HG02610 (cell line): ENCODE measurements around the gene KRTAP4-5.
"Not testable (repeated sequence)": the region's sequence is repeated elsewhere in the genome, so short reads cannot be mapped to it uniquely, and the experiment has no call there.

Source experiments
- ATAC-seq: cut with Tn5 transposase; IDR thresholded peaks from one replicate; pipeline ENCODE4 v1.9.1; 2021; ENCODE audit warnings: mild to moderate bottlenecking, moderate library complexity; ENCODE audit not compliant: unreplicated experiment

KRTAP4-5 gene

DNA sequence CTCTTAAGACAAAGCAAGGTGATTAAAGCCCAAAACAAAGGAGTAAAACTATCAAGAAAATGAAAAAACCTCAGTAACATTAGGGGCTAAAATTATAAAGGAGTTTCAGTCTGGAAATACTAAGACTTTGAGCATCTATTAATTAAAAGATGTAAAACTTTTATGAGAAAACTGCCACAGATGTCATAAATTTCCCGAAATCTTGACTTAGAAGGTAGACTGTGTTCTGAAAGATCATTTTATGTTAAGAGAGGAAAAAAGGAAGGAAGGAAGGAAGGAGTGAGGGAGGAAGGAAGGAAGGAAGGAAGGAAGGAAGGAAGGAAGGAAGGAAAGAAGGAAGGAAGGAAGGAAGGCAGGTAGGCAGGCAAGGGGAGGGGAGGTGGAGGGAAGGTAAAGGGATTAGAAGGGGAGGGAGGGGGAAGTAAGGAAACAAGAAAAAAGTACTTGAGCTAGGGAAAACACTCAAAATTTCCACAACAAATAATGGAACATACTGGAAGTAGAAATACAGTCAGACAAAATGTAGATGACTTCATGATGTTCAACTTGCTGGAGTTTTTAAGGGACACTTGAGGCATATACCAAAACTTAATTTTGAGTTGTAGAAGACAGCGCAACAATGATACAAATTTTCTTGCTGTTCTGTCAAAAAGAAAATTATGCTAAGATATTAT, 2.0 kb downstream of the KRTAP4-5 start:
- no peak for ATAC-seq

DNA sequence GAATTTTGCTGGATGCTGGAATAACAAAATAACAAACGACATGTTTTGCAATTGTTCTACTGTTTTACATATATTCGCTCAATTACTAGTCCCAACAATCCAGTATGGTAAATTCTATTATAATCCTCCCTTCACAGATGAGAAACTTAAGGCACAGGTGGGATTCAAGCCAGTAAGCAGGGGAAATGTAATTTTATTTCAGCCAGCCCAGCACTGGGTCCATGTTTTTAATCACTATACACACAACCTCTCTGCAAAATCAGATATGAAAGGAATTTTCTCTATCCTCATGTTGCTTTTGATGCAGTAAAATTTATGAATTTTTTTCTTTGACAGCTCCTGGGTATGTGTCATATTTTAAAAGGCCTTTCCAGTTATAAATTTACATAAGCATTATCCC, 4.4 kb downstream of the KRTAP4-5 start:
- no peak for ATAC-seq

DNA sequence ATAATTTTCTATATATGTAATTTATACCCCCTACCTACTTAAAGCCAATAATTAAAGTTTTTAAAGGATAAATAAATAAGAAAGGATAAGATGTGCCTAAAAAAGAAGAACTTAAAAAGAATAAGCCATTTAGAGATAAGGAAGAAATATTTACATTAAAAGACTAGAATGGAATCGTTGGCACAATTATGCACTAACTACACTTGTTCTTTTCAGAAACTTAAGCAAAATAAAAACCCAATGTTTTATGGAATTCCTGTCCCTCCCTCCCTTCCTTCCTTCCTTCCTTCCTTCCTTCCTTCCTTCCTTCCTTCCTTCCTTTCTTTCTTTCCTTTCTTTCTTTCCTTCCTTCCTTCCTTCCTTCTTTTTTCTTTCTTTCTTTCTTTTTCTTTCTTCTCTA, 4.8 kb downstream of the KRTAP4-5 start:
- ATAC-seq = no peak

DNA sequence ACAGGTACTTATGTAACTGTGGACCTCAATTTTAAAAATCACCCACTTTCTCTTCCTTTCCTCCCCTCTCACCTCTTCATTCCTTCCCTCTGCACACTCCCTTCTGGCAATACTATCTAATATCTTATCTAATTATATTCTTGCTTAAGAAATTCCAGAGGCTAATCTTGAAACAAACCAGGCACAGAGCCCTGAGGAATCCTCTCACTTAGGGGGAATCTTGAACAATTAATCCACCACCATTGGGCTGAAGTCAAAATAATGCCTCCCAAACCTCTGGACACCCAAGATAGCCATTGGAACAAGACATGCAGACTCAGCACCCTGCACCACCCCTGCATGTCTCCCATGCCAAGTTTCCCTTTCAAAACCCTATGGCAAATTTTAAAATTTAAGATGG, 8.3 kb downstream of the KRTAP4-5 start:
- no peak for ATAC-seq

DNA sequence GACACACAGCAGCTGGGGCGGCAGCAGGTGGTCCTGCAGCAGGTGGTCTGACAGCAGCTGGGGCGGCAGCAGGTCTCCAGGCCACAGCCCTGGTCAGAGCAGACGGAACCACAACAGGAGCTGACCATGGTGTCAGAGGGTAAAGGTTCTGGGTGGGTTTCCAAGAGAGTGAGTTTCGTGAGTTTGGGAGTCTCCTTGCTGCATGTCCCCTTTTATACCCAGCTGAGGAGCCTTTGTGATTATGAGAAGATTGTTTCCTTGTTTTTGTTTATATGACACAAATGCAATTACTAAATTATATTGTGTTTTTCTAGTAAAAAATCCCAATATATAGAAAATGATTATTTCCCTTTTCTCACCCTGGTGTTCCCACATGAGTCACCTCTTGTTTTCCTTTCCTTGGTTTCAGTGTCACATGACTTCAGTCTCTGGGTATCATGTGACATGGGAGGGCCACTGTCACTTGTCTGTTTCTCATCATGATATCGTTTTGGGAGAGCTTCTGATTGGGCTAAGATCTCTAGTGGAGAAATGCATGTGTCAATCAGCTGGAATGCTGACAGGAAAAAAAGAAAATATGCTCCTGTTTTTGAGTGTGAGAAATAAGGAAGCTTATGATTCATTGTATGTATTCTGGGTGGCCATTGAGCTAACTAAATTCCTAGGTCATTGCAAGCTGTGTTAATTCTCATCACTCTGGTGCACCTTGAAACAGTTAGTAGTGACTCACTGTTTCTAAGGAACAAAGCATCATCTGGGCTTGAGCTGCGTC, 9.1 kb downstream of the KRTAP4-5 start, which contains the start of gene KRTAP4-6:
KRTAP4-6 (minus strand) TSS at position 185 of the 772 bp plus-strand sequence; CDS start at position 128, 57 bp downstream.
- ATAC-seq = no peak

DNA sequence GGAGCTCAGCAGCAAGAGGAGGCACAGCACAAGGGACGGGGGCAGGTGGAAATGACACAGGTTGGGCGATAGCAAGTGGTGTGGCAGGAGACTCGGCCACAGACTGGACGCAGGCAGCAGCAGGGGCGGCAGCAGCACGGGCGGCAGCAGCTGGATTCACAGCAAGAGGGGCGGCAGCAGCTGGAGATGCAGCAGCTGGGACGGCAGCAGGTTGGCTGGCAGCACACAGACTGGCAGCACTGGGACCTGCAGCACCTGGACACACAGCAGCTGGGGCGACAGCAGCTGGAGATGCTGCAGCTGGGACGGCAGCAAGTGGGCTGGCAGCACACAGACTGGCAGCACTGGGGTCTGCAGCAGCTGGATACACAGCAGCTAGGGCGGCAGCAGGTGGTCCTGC, 9.8 kb downstream of the KRTAP4-5 start:
- ATAC-seq = not testable (repeated sequence)

DNA sequence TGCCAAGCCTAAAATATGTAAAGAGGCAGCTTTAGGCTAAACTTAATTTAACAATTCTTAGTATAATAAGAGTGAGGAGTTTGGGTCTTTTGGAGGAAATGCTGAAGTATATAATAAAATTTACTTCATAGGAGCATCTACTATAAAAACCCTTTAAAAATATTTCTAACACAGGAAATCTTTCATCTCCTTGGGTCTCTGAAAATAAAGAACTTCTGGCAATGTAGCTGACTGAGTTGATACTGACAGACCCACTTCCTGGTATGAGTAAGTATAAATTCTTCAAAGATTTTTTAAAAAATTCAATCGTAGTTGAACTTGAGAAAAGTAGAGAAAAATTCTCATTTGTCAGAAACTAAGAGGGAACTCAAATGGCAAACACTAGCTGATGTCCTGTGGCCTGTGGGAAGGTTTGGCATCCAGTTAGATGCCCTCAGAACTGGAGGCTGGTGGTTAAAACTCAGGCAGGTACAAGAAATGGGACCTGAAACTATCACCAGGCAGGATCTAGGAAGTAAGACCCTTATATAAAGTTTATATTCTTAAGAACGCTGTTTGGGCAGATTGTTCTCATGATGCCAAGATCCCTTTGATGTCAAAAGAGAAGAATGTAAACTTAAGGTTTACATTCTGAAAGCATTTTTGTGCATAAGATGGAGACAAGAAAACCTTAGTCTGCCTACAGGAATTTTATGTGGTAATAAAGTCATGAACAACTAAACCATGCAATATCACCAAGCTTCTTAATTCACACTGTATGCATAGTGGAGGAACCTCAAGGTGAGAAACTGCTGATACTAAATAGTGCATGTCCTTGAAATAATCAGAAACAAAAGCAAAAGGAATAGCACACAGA, 15.5 kb downstream of the KRTAP4-5 start:
- ATAC-seq = no peak

DNA sequence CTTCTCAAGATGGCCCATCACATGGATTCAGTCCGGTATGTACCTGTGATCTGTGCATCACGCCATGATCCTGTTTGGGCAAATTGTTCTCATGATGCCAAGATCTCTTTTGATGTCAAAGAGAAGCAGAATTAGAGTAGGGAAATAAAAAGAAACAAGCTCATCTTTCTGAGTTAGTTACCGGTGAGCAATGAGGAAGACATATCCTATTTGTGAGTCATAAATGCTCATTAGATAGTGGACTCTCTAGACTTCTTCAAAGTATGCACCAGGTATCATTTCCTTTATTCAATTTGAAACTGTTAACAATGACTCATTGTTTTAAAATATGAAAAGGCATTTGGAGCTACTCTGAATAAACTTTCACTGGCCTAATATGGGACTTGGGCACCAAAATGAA, 17.6 kb downstream of the KRTAP4-5 start:
- ATAC-seq = no peak

DNA sequence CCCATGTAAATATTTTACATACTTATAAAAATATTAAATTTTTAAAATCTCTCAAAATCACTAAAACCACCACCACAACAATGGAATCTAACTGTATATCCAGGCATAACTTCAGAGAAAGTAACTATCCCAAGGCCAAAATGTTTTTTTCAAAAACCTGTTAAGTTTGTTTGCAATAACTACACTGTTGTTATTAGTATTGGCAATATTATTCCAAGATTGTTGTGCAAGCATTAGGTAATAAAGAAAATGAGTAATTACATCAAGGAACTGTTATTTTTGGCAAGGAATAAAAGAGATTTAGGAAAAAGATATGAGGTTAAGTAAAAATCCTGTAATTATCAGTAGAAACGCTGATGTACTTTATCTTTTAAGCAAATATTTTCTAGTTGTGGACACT, 22.3 kb downstream of the KRTAP4-5 start:
- ATAC-seq = no peak

DNA sequence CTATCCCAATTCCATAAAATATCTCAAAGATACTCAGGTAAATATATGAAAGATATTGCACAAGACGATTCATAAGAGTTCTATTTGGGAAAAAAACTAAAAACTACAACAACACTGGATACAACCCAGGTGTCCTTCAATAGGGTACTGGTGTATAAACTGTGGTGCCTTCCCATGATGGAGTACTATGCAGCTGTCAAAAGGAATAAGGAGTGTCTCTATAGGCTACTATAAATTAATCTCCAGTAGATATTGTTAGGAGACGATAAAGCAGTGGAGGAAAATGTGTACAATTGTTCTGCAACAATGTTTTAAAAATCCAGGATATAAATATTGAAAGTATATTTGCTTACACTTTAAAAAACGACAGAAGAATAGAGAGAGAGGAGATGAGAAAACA, 23.2 kb downstream of the KRTAP4-5 start:
- ATAC-seq = no peak

DNA sequence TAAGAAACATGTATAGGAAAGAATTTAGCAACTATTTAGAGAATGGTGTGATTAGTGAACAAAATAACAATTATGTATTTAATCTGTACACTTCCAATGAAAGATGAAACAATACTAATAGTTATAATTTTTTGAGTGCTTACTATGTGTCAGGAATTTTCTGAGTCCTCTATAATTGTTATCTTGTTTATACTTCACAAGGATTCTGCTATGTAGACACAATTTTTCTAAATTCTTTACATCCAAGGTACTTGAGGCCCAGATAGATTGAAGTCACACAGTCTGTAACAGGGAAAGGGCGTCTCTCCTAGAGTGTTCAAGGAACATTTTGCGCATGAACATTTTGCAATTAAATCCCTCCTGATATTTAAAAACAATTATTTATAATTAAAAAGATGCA, 24.6 kb downstream of the KRTAP4-5 start:
- no peak for ATAC-seq

DNA sequence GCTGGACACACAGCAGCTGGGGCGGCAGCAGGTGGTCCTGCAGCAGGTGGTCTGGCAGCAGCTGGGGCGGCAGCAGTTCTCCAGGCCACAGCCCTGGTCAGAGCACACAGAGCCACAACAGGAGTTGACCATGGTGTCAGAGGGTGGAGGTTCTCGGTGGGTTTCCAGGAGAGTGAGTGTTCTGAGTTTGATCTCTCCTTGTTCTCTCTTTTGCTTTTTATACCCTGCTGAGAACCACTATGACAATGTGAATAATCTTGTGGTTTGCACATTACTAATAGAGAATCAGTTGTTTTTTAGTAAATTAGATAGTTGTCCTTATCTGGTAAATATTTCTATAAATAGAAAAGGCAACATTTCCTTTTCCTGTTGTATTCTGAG, 25.6 kb downstream of the KRTAP4-5 start, which contains the start of gene KRTAP4-12:
KRTAP4-12 (minus strand) TSS at position 192 of the 381 bp plus-strand sequence; CDS start at position 132, 60 bp downstream.
- not testable (repeated sequence) for ATAC-seq

DNA sequence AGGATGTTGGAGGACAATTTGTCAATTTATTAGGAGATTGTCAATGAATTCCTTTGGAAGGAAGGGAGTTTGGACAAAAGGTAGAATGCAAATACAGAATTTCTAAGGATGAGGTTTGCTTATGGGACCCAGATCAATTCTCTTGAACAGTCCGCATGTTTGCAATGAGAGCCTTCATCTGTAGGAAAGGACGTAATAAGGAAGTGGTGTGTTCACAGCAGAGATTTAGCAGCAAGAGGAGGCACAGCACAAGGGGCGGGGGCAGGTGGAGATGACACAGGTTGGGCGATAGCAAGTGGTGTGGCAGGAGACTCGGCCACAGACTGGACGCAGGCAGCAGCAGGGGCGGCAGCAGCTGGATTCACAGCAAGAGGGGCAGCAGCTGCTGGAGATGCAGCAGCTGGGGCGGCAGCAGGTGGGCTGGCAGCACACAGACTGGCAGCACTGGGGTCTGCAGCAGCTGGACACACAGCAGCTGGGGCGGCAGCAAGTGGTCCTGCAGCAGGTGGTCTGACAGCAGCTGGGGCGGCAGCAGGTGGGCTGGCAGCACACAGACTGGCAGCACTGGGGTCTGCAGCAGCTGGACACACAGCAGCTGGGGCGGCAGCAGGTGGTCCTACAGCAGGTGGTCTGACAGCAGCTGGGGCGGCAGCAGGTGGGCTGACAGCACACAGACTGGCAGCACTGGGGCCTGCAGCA, 26.2 kb downstream of the KRTAP4-5 start:
- ATAC-seq = not testable (repeated sequence)

DNA sequence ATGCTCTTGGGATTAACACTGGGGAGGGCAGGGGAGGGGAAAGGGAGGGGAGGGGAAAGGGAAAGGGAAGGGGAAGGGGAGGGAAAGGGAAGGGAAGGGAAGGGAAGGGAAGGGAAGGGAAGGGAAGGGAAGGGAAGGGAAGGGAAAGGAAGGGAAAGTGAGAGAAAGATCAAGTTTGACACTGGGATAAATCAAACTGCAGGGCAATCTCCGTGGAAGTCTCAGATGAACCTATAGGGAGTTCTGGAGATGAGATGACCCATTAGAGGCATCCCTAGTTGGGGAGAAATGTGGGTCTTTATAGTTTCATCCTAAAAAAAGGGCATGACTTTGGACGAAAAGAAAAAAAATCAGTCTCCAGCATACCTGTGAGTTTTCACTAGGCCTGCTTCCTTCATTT, 27.9 kb downstream of the KRTAP4-5 start:
- no peak for ATAC-seq

DNA sequence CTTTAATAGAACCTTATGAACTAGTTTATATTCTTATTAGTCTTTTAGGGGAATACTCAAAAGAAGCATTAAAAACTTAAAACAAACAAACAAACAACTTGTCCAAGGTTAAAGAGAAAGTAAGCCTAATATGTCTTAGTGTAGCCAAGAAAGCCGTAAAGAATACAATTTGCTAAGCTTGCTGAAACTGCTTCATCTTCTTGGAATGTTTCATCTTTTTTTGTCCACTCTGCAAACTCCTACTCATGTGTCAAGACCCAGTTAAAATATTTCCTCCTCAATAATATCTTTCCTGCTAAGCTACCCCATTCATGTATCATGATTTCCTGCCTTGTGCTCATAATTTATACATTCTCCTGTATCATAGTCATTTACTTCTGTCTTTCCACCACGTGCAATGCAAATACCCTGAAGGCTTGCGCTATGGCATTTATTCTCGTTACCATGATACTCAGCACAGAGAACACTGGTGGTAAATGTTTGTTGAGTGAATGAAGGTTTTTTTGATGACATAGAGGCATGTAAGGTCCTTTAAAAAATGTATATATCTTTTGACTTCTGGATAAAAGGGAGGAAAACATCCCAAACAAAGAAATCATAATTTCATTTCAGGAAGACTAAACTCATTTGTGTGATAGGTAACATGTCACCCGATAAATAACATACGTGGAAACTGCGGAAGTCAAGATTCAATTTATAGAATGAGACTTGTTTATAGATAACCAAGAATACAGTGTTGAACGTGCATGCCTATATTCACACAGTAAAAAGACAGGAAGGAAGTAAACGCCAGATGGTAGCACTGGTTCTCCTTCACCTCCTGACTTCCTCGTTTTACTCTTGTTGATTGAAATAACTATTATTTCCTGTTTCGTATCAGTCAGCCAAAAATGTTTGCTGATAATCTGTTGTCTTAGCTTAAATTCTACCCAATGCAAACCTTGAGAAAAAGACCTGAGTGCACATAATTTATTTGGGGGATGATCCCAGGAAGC, 29.6 kb downstream of the KRTAP4-5 start:
- ATAC-seq = not testable (repeated sequence)

DNA sequence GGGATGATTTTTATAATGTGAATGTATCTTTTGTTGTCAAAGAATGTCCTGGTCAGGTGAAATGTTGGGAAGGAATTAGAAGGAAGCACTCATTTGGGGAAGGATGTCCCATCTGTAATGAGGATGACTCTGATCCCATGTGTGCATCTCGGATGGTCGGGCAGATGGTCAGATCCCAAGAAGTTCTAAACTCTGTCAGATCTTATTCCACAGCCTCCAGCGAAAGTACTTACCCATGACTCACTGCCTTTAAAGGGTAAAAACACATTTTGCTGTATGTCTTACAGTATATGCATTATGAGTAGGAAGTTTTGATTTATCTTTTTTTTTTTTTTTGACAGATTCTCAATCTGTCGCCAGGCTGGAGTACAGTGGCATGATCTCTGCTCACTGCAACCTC, 30.9 kb downstream of the KRTAP4-5 start:
- no peak for ATAC-seq

DNA sequence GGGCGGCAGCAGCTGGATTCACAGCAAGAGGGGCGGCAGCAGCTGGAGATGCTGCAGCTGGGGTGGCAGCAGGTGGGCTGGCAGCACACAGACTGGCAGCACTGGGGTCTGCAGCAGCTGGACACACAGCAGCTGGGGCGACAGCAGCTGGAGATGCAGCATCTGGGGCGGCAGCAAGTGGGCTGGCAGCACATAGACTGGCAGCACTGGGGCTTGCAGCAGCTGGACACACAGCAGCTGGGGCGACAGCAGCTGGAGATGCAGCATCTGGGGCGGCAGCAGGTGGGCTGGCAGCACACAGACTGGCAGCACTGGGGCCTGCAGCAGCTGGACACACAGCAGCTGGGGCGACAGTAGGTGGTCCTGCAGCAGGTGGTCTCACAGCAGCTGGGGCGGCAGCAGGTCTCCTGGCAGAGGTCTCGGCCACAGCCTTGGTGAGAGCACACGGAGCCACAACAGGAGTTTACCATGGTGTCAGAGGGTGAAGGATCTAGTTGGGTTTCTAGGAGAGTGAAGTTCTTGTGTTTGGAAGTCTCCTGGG, 31.7 kb downstream of the KRTAP4-5 start, which contains the start of gene KRTAP4-11:
KRTAP4-11 (minus strand) TSS at position 528 of the 541 bp plus-strand sequence; CDS start at position 470, 58 bp downstream.
- not testable (repeated sequence) for ATAC-seq

DNA sequence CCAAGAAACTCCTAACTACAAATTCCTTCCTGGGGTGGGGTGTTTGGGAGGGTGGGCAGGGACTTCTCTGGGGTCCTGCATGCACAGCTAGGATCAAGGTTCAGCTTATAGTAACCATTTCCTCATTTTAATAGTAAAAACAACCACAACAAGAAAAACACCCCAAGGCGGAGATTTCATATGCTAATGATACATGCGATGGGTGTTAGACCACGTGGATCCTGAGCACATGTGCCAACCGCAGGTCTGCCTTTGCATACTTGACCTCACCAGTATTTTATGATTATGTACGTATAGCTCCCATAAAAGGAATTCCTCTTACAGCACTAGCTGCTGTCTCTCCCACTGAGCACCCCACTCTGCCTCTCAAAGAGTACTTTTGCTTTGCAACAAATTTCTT, 33.3 kb downstream of the KRTAP4-5 start:
- no peak for ATAC-seq
